K562 (cell line): ENCODE results near the gene AKAP6. TPM values are rescaled to one million over a fixed set of nuclear protein-coding genes. Genes with fewer than 3 reads are reported as not detected.

Experiments
- ATAC-seq: fragments of 200-7000 bp; cut with Tn5 transposase; 3 replicates; pipeline ENCODE4 v1.9.1; 2020; ENCODE audit warnings: moderate library complexity
- BruUV-seq: library from RNA; stranded (reverse); fragments of 400-500 nt; replicated peaks from 2 replicates; lab custom pipeline; 2021; lab: Mats Ljungman, UMichigan
- CTCF ChIA-PET: fragments of 300-600 bp; formaldehyde crosslinking; extraction: SDS; loops from one replicate; lab custom pipeline; 2021; ENCODE audit warnings: low intra/inter-chr PET ratio; lab: Yijun Ruan, JAX
- POLR2A ChIA-PET: fragments of 300-600, 350-650 bp; sonication (Branson Sonifier 250); formaldehyde crosslinking; extraction: SDS; loops from one replicate; lab custom pipeline; 2021; ENCODE audit warnings: antibody characterized with exemption, inconsistent platforms; lab: Yijun Ruan, JAX
- DNase-seq, 4 experiments: peaks; one replicate each; pipeline versions ENCODE4 v3.0.0 to v3.0.0-alpha.2; 2011 to 2018; ENCODE audit warnings: low spot score in 3 of 4, mixed read lengths in 3 of 4; ENCODE audit errors: extremely low read depth in 1 of 4
- FAIRE-seq: peaks from 2 replicates; lab custom pipeline; 2011; peaks lifted over from hg19 to GRCh38; lab: Jason Lieb, UNC
- H2AFZ ChIP-seq: 2 replicates; pipeline ENCODE4 v1.6.0; 2011; ENCODE audit warnings: low read depth, low read length, control low read depth, inconsistent platforms
- H3K27ac ChIP-seq: fragments of 200-600 bp; 3 replicates; pipeline ENCODE4 v1.8.0; 2011; ENCODE audit warnings: low read depth, mild to moderate bottlenecking, control low read depth, inconsistent platforms, low read length, moderate library complexity, mixed read lengths; ENCODE audit errors: extremely low read depth
- H3K27me3 ChIP-seq, 2 experiments: fragments of 300-600 bp in 1 of 2; 2 replicates in 1 of 2; 3 replicates in 1 of 2; pipeline versions ENCODE4 v1.6.0 to v1.8.0; 2011; ENCODE audit warnings: inconsistent platforms in 2 of 2, low read length in 2 of 2, mild to moderate bottlenecking in 1 of 2, mixed read lengths in 1 of 2, moderate library complexity in 1 of 2; ENCODE audit not compliant: control insufficient read depth in 2 of 2, insufficient read depth in 2 of 2
- H3K36me3 ChIP-seq: fragments of 300-600 bp; 3 replicates; pipeline ENCODE4 v1.8.0; 2011; ENCODE audit warnings: mild to moderate bottlenecking, low read length, inconsistent platforms; ENCODE audit not compliant: control insufficient read depth, insufficient read depth
- H3K4me1 ChIP-seq, 2 experiments: fragments of 200-600 bp in 1 of 2; replicated peaks in 1 of 2; 2 replicates in 1 of 2; 3 replicates in 1 of 2; pipeline versions ENCODE4 v1.5.1 to v1.8.0; 2011; ENCODE audit warnings: inconsistent platforms in 2 of 2, low read length in 2 of 2, mild to moderate bottlenecking in 1 of 2, mixed read lengths in 1 of 2, moderate library complexity in 1 of 2; ENCODE audit not compliant: control insufficient read depth in 2 of 2, insufficient read depth in 2 of 2
- H3K4me2 ChIP-seq: 2 replicates; pipeline ENCODE4 v1.6.1; 2011; ENCODE audit warnings: low read length, control low read depth, inconsistent platforms, mixed read lengths; ENCODE audit not compliant: insufficient read depth
- H3K4me3 ChIP-seq: fragments of 200-600 bp; sonication (generic), shearing (Covaris generic); 2 replicates; pipeline ENCODE4 v1.5.1; 2016; ENCODE audit warnings: control low read depth, inconsistent platforms
- H3K79me2 ChIP-seq: fragments of 200-600 bp; 3 replicates; pipeline ENCODE4 v1.8.0; 2011; ENCODE audit warnings: low read length, inconsistent platforms; ENCODE audit not compliant: control insufficient read depth, insufficient read depth
- H3K9ac ChIP-seq, 2 experiments: 2 replicates each; pipeline versions ENCODE4 v1.6.0 to v1.6.1; 2011; ENCODE audit warnings: low read depth in 2 of 2, low read length in 2 of 2, control low read depth in 1 of 2, inconsistent platforms in 1 of 2, mild to moderate bottlenecking in 1 of 2, mixed read lengths in 1 of 2; ENCODE audit not compliant: insufficient read depth in 1 of 2
- H3K9me1 ChIP-seq: one replicate; pipeline ENCODE4 v1.6.0; 2011; ENCODE audit warnings: inconsistent platforms, mild to moderate bottlenecking, low read length, moderate library complexity; ENCODE audit not compliant: control insufficient read depth, insufficient read depth
- H3K9me3 ChIP-seq: replicated peaks from 2 replicates; pipeline ENCODE4 v1.5.1; 2011; ENCODE audit warnings: low read depth, low read length, inconsistent platforms; ENCODE audit not compliant: control insufficient read depth, insufficient read depth
- H4K20me1 ChIP-seq: replicated peaks from 2 replicates; pipeline ENCODE4 v1.6.1; 2011; ENCODE audit warnings: low read length, inconsistent platforms, mixed read lengths; ENCODE audit not compliant: control insufficient read depth, insufficient read depth
- BACH1 ChIP-seq: fragments of 200-800 bp; sonication (Bioruptor generic); IDR thresholded peaks from 2 replicates; pipeline ENCODE4 v1.6.1; 2016; ENCODE audit warnings: missing genetic modification characterization, missing compliant biosample characterization
- CCNT2 ChIP-seq: IDR thresholded peaks from 2 replicates; pipeline ENCODE4 v1.6.1; 2011; ENCODE audit warnings: borderline replicate concordance, low read depth, mild to moderate bottlenecking, moderate library complexity, mixed read lengths, low read length; ENCODE audit not compliant: insufficient read length; ENCODE audit errors: extremely low read depth
- CHCHD3 ChIP-seq: fragments of 250-450 bp; sonication (Bioruptor Pico); IDR thresholded peaks from 2 replicates; pipeline ENCODE4 v2.1.2; 2022; ENCODE audit warnings: mild to moderate bottlenecking
- ETV1 ChIP-seq: fragments of 450-650 bp; conservative IDR thresholded peaks from 2 replicates; pipeline ENCODE4 v1.6.1; 2016; ENCODE audit warnings: missing genetic modification characterization, control low read depth, low read depth, missing compliant biosample characterization
- NFE2L1 ChIP-seq: fragments of 450-650 bp; IDR thresholded peaks from 2 replicates; pipeline ENCODE4 v1.6.1; 2016; ENCODE audit warnings: missing genetic modification characterization, low read depth, mild to moderate bottlenecking, missing compliant biosample characterization, moderate library complexity, borderline replicate concordance
- U2AF1 ChIP-seq: fragments of 200-400 bp; formaldehyde crosslinking; optimal IDR thresholded peaks from 2 replicates; pipeline ENCODE3; 2017; ENCODE audit warnings: mild to moderate bottlenecking, low read depth, low read length, moderate library complexity
- XRCC3 ChIP-seq: fragments of 450-650 bp; IDR thresholded peaks from 2 replicates; pipeline ENCODE4 v1.6.1; 2017; ENCODE audit warnings: mild to moderate bottlenecking, moderate library complexity
- ZNF124 ChIP-seq: sonication (generic); formaldehyde crosslinking; IDR thresholded peaks from 2 replicates; pipeline ENCODE4 v1.8.1; 2022; ENCODE audit warnings: missing genetic modification reagents
- WGBS: fragments of 100-300 bp; shearing (Covaris generic); methylation state at CpG from one replicate; pipeline ENCODE4 v1.1.6; 2016; ENCODE audit warnings: low coverage, mixed read lengths; ENCODE audit not compliant: insufficient coverage; ENCODE audit errors: missing lambda C conversion rate; 5-methylcytosine and 5-hydroxymethylcytosine counted together
- in situ Hi-C: fragments of 300-500 bp; cut with MboI; formaldehyde crosslinking; loops from 4 replicates; pipeline ENCODE4 v1.15.0; 2018; ENCODE audit warnings: inconsistent platforms, mixed read lengths
- intact Hi-C: fragments of 100-400 bp; cut with micrococcal nuclease; formaldehyde crosslinking; loops from 2 replicates; pipeline ENCODE4 v1.14.2; 2022
- polyA plus RNA-seq, 8 experiments: library from polyadenylated mRNA; depleted of rRNA in 4 of 8; stranded (reverse) in 5 of 8; unstranded in 3 of 8; fragments of >200 nt; fragmentation: Nextera tagmentation in 2 of 8; fragmentation: Illumina TruSeq in 1 of 8; extraction: Ambion mirVana in 2 of 8; extraction: Trizol in 1 of 8; gene quantifications; 2 replicates each; pipeline versions ENCODE4 v1.2.1 to v1.2.3, GENCODE V29; 2011 to 2014; ENCODE audit warnings: inconsistent platforms in 1 of 8, missing spikeins in 1 of 8
- total RNA-seq, 7 experiments: library from RNA; depleted of rRNA in 6 of 7; stranded (reverse); fragments of >200 nt in 6 of 7; fragmentation: Illumina TruSeq in 2 of 7; extraction: Trizol in 2 of 7; gene quantifications; 2 replicates each; pipeline versions ENCODE4 v1.2.1 to v1.2.3, GENCODE V29; 2011 to 2021; ENCODE audit warnings: low replicate concordance in 1 of 7

The AKAP6 gene
- total and polyA plus RNA-seq, 9 of the 15 experiments (the other 6 are each of a cell fraction or from before 2014, with no cell fraction given): 0.03 to 1.7 (median 0.48) TPM

DNA sequence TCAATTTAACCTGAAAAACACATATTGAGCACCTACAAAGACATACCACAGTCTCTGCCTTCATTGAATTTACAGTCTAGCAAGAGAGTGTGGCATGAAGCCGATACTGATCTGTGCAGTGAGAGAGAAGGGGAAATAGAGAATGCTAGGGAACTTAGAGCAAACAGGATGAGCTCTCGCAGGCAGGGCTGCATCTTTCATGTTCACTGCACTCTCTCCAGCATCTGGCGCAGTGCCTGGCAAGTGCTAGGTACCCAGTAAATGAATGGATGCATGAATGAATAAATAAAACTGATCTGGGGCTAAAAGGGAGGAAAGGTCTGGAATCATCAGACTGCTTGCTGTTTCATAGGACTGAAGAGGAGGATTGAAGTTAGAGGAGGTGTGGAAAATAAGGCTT lies 353.1 kb downstream of the AKAP6 start:
- DNase-seq (no peak), FAIRE-seq (no peak), ATAC-seq (no peak)
- ChIA-PET POLR2A (no interaction called here), CTCF (no interaction called here)
- Histone ChIP-seq H3K9me1 (no peaks in the 10 kb centered on the region), H3K36me3 (no peaks in the 10 kb centered on the region), H3K4me2 (no peak overlapping the region), H3K9ac (no peak overlapping the region), H2AFZ (no peak overlapping the region), H4K20me1 (no peaks in the 10 kb centered on the region), H3K4me3 (no peak overlapping the region), H3K27me3 (no peaks in the 10 kb centered on the region), H3K4me1 (no peaks in the 10 kb centered on the region), H3K79me2 (no peaks in the 10 kb centered on the region), H3K27ac (no peak overlapping the region), H3K9me3 (no peaks in the 10 kb centered on the region)
- BruUV-seq: no TSS peak
- TF ChIP-seq CCNT2: no peak
- no peak for TF ChIP-seq BACH1 (tag)
- no peak for TF ChIP-seq U2AF1
- TF ChIP-seq CHCHD3 (CRISPR knock-in tag): no peak
- TF ChIP-seq ZNF124 (CRISPR knock-in tag): no peak
- in situ Hi-C loops: loop anchor here (25.0 kb wide), 1 partner anchor 1480 kb away; no protein-coding TSS in a partner anchor
- intact Hi-C loops: no loop called here
- 0% methylated on average over 3 of the region's 3 CpGs for WGBS

DNA sequence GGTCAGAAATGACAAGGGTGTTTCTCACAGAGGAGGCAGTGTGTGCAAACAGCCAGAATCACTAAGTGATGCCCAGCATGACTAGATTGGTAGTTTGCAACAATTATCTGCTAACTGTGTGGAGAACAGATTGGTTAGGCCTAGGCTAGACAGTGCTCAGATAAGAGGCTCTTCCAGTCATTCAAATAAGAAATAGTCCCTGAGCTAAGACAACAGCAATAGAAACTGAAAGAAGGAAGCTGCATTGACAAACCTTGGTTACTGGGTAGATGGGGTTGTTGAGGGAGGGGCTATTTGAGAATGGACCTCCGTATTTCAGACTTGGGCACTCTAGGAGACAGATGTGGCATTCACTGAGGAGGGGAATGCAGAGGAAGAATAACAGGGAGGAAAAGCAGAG lies 354.6 kb downstream of the AKAP6 start:
- Histone ChIP-seq H3K27ac (no peak overlapping the region), H3K9me3 (no peaks in the 10 kb centered on the region), H3K4me2 (no peak overlapping the region), H2AFZ (no peak overlapping the region), H3K27me3 (no peaks in the 10 kb centered on the region), H3K36me3 (no peaks in the 10 kb centered on the region), H3K4me3 (no peak overlapping the region), H4K20me1 (no peaks in the 10 kb centered on the region), H3K9ac (no peak overlapping the region), H3K79me2 (no peaks in the 10 kb centered on the region), H3K9me1 (no peaks in the 10 kb centered on the region), H3K4me1 (no peaks in the 10 kb centered on the region)
- ChIA-PET CTCF (no interaction called here), POLR2A (no interaction called here)
- DNase-seq: no peak
- WGBS: 0% methylated on average over 1 of the region's 1 CpG
- in situ Hi-C loops: loop anchor here (25.0 kb wide), 1 partner anchor 1479 kb away; no protein-coding TSS in a partner anchor
- intact Hi-C loops: no loop called here
- BruUV-seq: no TSS peak
- no peak for ATAC-seq
- FAIRE-seq: no peak
- no peak for TF ChIP-seq ETV1
- no peak for TF ChIP-seq XRCC3
- no peak for TF ChIP-seq NFE2L1 (tag)
